Cardiac muscle cell (in vitro differentiated cells and primary cell): ENCODE data around the gene KRT72. TPM values are rescaled to one million over a fixed set of nuclear protein-coding genes. Genes with fewer than 3 reads are reported as not detected.

Experiments
- DNase-seq, 2 donors: peaks; one replicate each; pipeline versions ENCODE4 v3.0.0 to v3.0.0-alpha.2; 2010 to 2017; ENCODE audit warnings: low read depth in 1 of 2, low spot score in 1 of 2
- H3K27ac ChIP-seq: fragments of 200-600 bp; sonication (generic); 2 replicates; pipeline ENCODE4 v1.5.1; 2016
- H3K27me3 ChIP-seq: fragments of 200-600 bp; sonication (generic); 2 replicates; pipeline ENCODE4 v1.6.0; 2016; ENCODE audit warnings: control low read depth
- H3K36me3 ChIP-seq: fragments of 200-600 bp; sonication (generic); 2 replicates; pipeline ENCODE4 v1.5.1; 2016; ENCODE audit warnings: control low read depth
- H3K4me1 ChIP-seq: fragments of 200-600 bp; sonication (generic); 2 replicates; pipeline ENCODE4 v1.8.1; 2017; ENCODE audit warnings: low read depth, mild to moderate bottlenecking, mixed run types
- H3K4me3 ChIP-seq: fragments of 200-600 bp; sonication (generic); 2 replicates; pipeline ENCODE4 v1.5.1; 2016; ENCODE audit warnings: mild to moderate bottlenecking
- H3K9me3 ChIP-seq: fragments of 200-600 bp; sonication (generic); 2 replicates; pipeline ENCODE4 v1.5.1; 2017; ENCODE audit warnings: low read depth, mild to moderate bottlenecking, control low read depth
- CTCF ChIP-seq: IDR thresholded peaks from 2 replicates; pipeline ENCODE4 v1.5.1; 2012; ENCODE audit warnings: low read depth, mild to moderate bottlenecking, low read length
- polyA plus RNA-seq: library from polyadenylated mRNA; unstranded; fragments of >200 nt; fragmentation: Nextera tagmentation; extraction: Ambion mirVana; gene quantifications from 2 replicates; pipeline ENCODE4 v1.2.1, GENCODE V29; 2016
- total RNA-seq: library from RNA; depleted of rRNA; stranded (reverse); fragments of >200 nt; gene quantifications from 2 replicates; pipeline ENCODE4 v1.2.3, GENCODE V29; 2016

The KRT72 gene
- total and polyA plus RNA-seq, 2 experiments from 2014 or later, result not detected

GRCh38 chr12:52568111-52568510, 33.2 kb downstream of the KRT72 start:
- Histone ChIP-seq H3K27me3 (peaks cover 49% of the 10 kb centered on the region), H3K4me3 (no peak overlapping the region), H3K27ac (no peak overlapping the region), H3K36me3 (no peaks in the 10 kb centered on the region), H3K9me3 (no peaks in the 10 kb centered on the region), H3K4me1 (peaks cover 9% of the 10 kb centered on the region)
- no peak for DNase-seq
- no peak for TF ChIP-seq CTCF

GRCh38 chr12:52566847-52567291, 34.4 kb downstream of the KRT72 start:
- Histone ChIP-seq H3K36me3 (no peaks in the 10 kb centered on the region), H3K4me3 (no peak overlapping the region), H3K27ac (no peak overlapping the region), H3K9me3 (no peaks in the 10 kb centered on the region), H3K27me3 (peaks cover 48% of the 10 kb centered on the region), H3K4me1 (peaks cover 9% of the 10 kb centered on the region)
- no peak for TF ChIP-seq CTCF
- peak; percentile 13 to 74 for DNase-seq

GRCh38 chr12:52564582-52564981, 36.7 kb downstream of the KRT72 start:
- no peak for DNase-seq
- no peaks in the 10 kb centered on the region for H3K9me3 ChIP-seq
- peaks cover 9% of the 10 kb centered on the region for H3K4me1 ChIP-seq
- no peak for TF ChIP-seq CTCF
- no peak overlapping the region for H3K27ac ChIP-seq
- H3K4me3 ChIP-seq, result no peak overlapping the region
- peaks cover 51% of the 10 kb centered on the region for H3K27me3 ChIP-seq
- H3K36me3 ChIP-seq, result no peaks in the 10 kb centered on the region

GRCh38 chr12:52561880-52562449, 39.3 kb downstream of the KRT72 start:
- no peaks in the 10 kb centered on the region for H3K36me3 ChIP-seq
- DNase-seq, result no peak
- H3K4me3 ChIP-seq, result no peak overlapping the region
- H3K27ac ChIP-seq, result no peak overlapping the region
- H3K4me1 ChIP-seq, result peaks cover 2% of the 10 kb centered on the region
- peak; percentile 45 for TF ChIP-seq CTCF
- H3K9me3 ChIP-seq, result no peaks in the 10 kb centered on the region
- H3K27me3 ChIP-seq, result peaks cover 58% of the 10 kb centered on the region

- no peaks in the 10 kb centered on the region for H3K4me1 ChIP-seq
- no peak for DNase-seq
- peaks cover 57% of the 10 kb centered on the region for H3K27me3 ChIP-seq
- no peak overlapping the region for H3K4me3 ChIP-seq
- no peaks in the 10 kb centered on the region for H3K36me3 ChIP-seq
- H3K9me3 ChIP-seq, result no peaks in the 10 kb centered on the region
- no peak for TF ChIP-seq CTCF
- no peak overlapping the region for H3K27ac ChIP-seq
These were observed 41.3 kb downstream of the KRT72 start for GRCh38 chr12:52559979-52560378.
